Endothelial cell of umbilical vein (primary cell): ENCODE measurements around the gene THSD7B. TPM values are rescaled to one million over a fixed set of nuclear protein-coding genes. Genes with fewer than 3 reads are reported as not detected.

Experiments
- BruUV-seq: library from RNA; stranded (reverse); fragments of 400-500 nt; replicated peaks from 2 replicates; lab custom pipeline; 2021; lab: Mats Ljungman, UMichigan
- CTCF ChIA-PET: fragments of 300-600, 350-600 bp; sonication (Branson Sonifier 250); formaldehyde crosslinking; loops from one replicate; lab custom pipeline; 2021; ENCODE audit warnings: antibody characterized with exemption, inconsistent platforms; lab: Charles Lee
- POLR2A ChIA-PET: fragments of 300-600, 350-600 bp; sonication (Branson Sonifier 250); formaldehyde crosslinking; loops from one replicate; lab custom pipeline; 2021; ENCODE audit warnings: antibody characterized with exemption, inconsistent platforms; lab: Charles Lee
- DNase-seq: peaks from one replicate; pipeline ENCODE4 v3.0.0-alpha.2; 2011; ENCODE audit warnings: low read depth, low spot score
- FAIRE-seq: peaks from 2 replicates; lab custom pipeline; 2011; peaks lifted over from hg19 to GRCh38; lab: Jason Lieb, UNC
- H2AFZ ChIP-seq: 2 replicates; pipeline ENCODE4 v1.6.0; 2012; ENCODE audit warnings: low read depth, low read length, control low read depth, inconsistent platforms
- H3K27ac ChIP-seq: 2 replicates; pipeline ENCODE4 v1.5.1; 2011; ENCODE audit warnings: low read depth, mild to moderate bottlenecking, control low read depth, low read length, moderate library complexity; ENCODE audit not compliant: insufficient read depth
- H3K27me3 ChIP-seq, 2 experiments: 2 replicates each; pipeline versions ENCODE4 v1.6.0 to v1.6.1; 2011; ENCODE audit warnings: low read length in 2 of 2, mixed read lengths in 1 of 2; ENCODE audit not compliant: control insufficient read depth in 2 of 2, insufficient read depth in 2 of 2
- H3K36me3 ChIP-seq, 2 experiments: 2 replicates in 1 of 2; 3 replicates in 1 of 2; pipeline ENCODE4 v1.5.1; 2011; ENCODE audit warnings: low read length in 2 of 2, mild to moderate bottlenecking in 1 of 2, moderate library complexity in 1 of 2; ENCODE audit not compliant: control insufficient read depth in 2 of 2, insufficient read depth in 2 of 2; ENCODE audit errors: extremely low read depth in 1 of 2
- H3K4me1 ChIP-seq: 3 replicates; pipeline ENCODE4 v1.5.1; 2011; ENCODE audit warnings: mild to moderate bottlenecking, low read length; ENCODE audit not compliant: control insufficient read depth, insufficient read depth; ENCODE audit errors: extremely low read depth
- H3K4me2 ChIP-seq: 2 replicates; pipeline ENCODE4 v1.6.1; 2011; ENCODE audit warnings: low read length, control low read depth, mixed read lengths; ENCODE audit not compliant: insufficient read depth
- H3K4me3 ChIP-seq, 3 experiments: fragments of 200-600 bp in 1 of 3; sonication (generic), shearing (Covaris generic) in 1 of 3; replicated peaks in 1 of 3; 2 replicates each; pipeline ENCODE4 v1.5.1; 2011 to 2016; ENCODE audit warnings: control low read depth in 3 of 3, low read length in 3 of 3, mild to moderate bottlenecking in 2 of 3, inconsistent platforms in 1 of 3, low read depth in 1 of 3, moderate library complexity in 1 of 3; ENCODE audit not compliant: insufficient read depth in 1 of 3
- H3K79me2 ChIP-seq: 2 replicates; pipeline ENCODE4 v1.6.0; 2012; ENCODE audit warnings: low read length, inconsistent platforms; ENCODE audit not compliant: control insufficient read depth, insufficient read depth
- H3K9ac ChIP-seq: replicated peaks from 2 replicates; pipeline ENCODE3; 2011; ENCODE audit warnings: low read length, control low read depth; ENCODE audit not compliant: insufficient read depth; ENCODE audit errors: extremely low read depth
- H3K9me1 ChIP-seq: replicated peaks from 3 replicates; pipeline ENCODE4 v1.6.0; 2011; ENCODE audit warnings: mild to moderate bottlenecking, low read length; ENCODE audit not compliant: control insufficient read depth, insufficient read depth; ENCODE audit errors: extremely low read depth
- H3K9me3 ChIP-seq: replicated peaks from 2 replicates; pipeline ENCODE4 v1.5.1; 2012; ENCODE audit warnings: low read length, inconsistent platforms; ENCODE audit not compliant: control insufficient read depth, insufficient read depth
- H4K20me1 ChIP-seq: replicated peaks from 2 replicates; pipeline ENCODE3; 2011; ENCODE audit warnings: mild to moderate bottlenecking, low read length; ENCODE audit not compliant: control insufficient read depth, insufficient read depth; ENCODE audit errors: extremely low read depth
- EZH2 ChIP-seq: IDR thresholded peaks from 2 replicates; pipeline ENCODE4 v1.6.1; 2012; ENCODE audit warnings: borderline replicate concordance, low read depth, mild to moderate bottlenecking, moderate library complexity, low read length, inconsistent platforms; ENCODE audit not compliant: severe bottlenecking
- FOS ChIP-seq: IDR thresholded peaks from 2 replicates; pipeline ENCODE4 v1.6.1; 2011; ENCODE audit warnings: mild to moderate bottlenecking, low read length, moderate library complexity, borderline replicate concordance; ENCODE audit not compliant: insufficient read depth
- GATA2 ChIP-seq: IDR thresholded peaks from 2 replicates; pipeline ENCODE4 v1.7.0; 2011; ENCODE audit warnings: low read depth, mild to moderate bottlenecking, moderate library complexity, mixed read lengths, low read length; ENCODE audit not compliant: insufficient read length, insufficient read depth
- JUN ChIP-seq: IDR thresholded peaks from 2 replicates; pipeline ENCODE4 v1.6.1; 2011; ENCODE audit warnings: borderline replicate concordance, low read depth; ENCODE audit not compliant: insufficient read length, insufficient read depth
- MYC ChIP-seq: IDR thresholded peaks from one replicate; pipeline ENCODE4 v1.6.1; 2011; ENCODE audit warnings: mild to moderate bottlenecking, low read depth, low read length
- POLR2A ChIP-seq: IDR thresholded peaks from 2 replicates; pipeline ENCODE4 v1.6.1; 2012; ENCODE audit warnings: low read depth, mild to moderate bottlenecking, control low read depth, low read length
- POLR2AphosphoS5 ChIP-seq: IDR thresholded peaks from 2 replicates; pipeline ENCODE4 v1.6.1; 2012; ENCODE audit warnings: low read depth, mild to moderate bottlenecking, control low read depth, low read length, moderate library complexity; ENCODE audit not compliant: insufficient read depth
- dilution Hi-C: fragments of 300-500 bp; cut with MboI; formaldehyde crosslinking; loops from one replicate; pipeline ENCODE4 v1.15.0; 2019; ENCODE audit warnings: low sequenced_read_pairs; ENCODE audit not compliant: extremely low pct_ligation_motif_present
- intact Hi-C: fragments of 100-400 bp; cut with micrococcal nuclease; formaldehyde crosslinking; loops from one replicate; pipeline ENCODE4 v1.10.0; 2022
- polyA plus RNA-seq, 4 experiments: library from polyadenylated mRNA; depleted of rRNA in 3 of 4; stranded (reverse) in 3 of 4; unstranded in 1 of 4; fragments of >200 nt; gene quantifications; 2 replicates each; pipeline versions ENCODE4 v1.2.1 to v1.2.3, GENCODE V29; 2011 to 2012; ENCODE audit warnings: missing spikeins in 1 of 4
- total RNA-seq: library from RNA; stranded (reverse); gene quantifications from 2 replicates; pipeline ENCODE4 v1.2.3, GENCODE V29; 2021
- TF ChIP-seq, protein P1 (sequence below), 2 donors: IDR thresholded peaks; 1 replicate in 1 of 2; 2 replicates in 1 of 2; pipeline ENCODE4 v1.5.1; 2011; ENCODE audit warnings: low read length in 2 of 2, mild to moderate bottlenecking in 2 of 2, moderate library complexity in 2 of 2, control low read depth in 1 of 2, inconsistent platforms in 1 of 2, low read depth in 1 of 2; ENCODE audit not compliant: insufficient read depth in 1 of 2; ENCODE audit errors: extremely low read depth in 1 of 2
- TF ChIP-seq, protein P2 (sequence below): IDR thresholded peaks from 2 replicates; pipeline ENCODE4 v1.6.1; 2011; ENCODE audit not compliant: insufficient read depth, insufficient read length

THSD7B gene
- total and polyA plus RNA-seq, 2 donors (not counting 3 experiments of a cell fraction or from before 2014, with no cell fraction given), result 0.04 TPM; not detected in 1

- H3K79me2 ChIP-seq, result no peaks in the 10 kb centered on the region
- FAIRE-seq (no peak), DNase-seq (no peak)
- BruUV-seq, result no TSS peak
- no peaks in the 10 kb centered on the region for H3K36me3 ChIP-seq
- peaks cover 5% of the 10 kb centered on the region for H3K9me3 ChIP-seq
- H3K4me1 ChIP-seq, result no peaks in the 10 kb centered on the region
- no peak overlapping the region for H3K4me2 ChIP-seq
- intact Hi-C loops, result no loop called here
- ChIA-PET POLR2A (no interaction called here), CTCF (no interaction called here)
- H2AFZ ChIP-seq, result no peak overlapping the region
- TF ChIP-seq EZH2 (no peak), JUN (no peak), FOS (no peak), GATA2 (no peak), MYC (no peak), POLR2A (no peak), POLR2AphosphoS5 (no peak)
- TF ChIP-seq, protein P1, sequence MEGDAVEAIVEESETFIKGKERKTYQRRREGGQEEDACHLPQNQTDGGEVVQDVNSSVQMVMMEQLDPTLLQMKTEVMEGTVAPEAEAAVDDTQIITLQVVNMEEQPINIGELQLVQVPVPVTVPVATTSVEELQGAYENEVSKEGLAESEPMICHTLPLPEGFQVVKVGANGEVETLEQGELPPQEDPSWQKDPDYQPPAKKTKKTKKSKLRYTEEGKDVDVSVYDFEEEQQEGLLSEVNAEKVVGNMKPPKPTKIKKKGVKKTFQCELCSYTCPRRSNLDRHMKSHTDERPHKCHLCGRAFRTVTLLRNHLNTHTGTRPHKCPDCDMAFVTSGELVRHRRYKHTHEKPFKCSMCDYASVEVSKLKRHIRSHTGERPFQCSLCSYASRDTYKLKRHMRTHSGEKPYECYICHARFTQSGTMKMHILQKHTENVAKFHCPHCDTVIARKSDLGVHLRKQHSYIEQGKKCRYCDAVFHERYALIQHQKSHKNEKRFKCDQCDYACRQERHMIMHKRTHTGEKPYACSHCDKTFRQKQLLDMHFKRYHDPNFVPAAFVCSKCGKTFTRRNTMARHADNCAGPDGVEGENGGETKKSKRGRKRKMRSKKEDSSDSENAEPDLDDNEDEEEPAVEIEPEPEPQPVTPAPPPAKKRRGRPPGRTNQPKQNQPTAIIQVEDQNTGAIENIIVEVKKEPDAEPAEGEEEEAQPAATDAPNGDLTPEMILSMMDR (IDR thresholded peaks at IDR 0.05; ENCODE audit: extremely low read depth in 1 of 2, insufficient read depth in 1 of 2, low read depth in 1 of 2, low read length in 2 of 2), result no peak
- TF ChIP-seq, protein P2, sequence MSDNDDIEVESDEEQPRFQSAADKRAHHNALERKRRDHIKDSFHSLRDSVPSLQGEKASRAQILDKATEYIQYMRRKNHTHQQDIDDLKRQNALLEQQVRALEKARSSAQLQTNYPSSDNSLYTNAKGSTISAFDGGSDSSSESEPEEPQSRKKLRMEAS, result no peak
- dilution Hi-C loops, result no loop called here
- no peak overlapping the region for H3K4me3 ChIP-seq
- no peaks in the 10 kb centered on the region for H3K27me3 ChIP-seq
- H3K9ac ChIP-seq, result no peak overlapping the region
- no peak overlapping the region for H3K27ac ChIP-seq
- no peaks in the 10 kb centered on the region for H4K20me1 ChIP-seq
- H3K9me1 ChIP-seq, result no peaks in the 10 kb centered on the region
Measured at GRCh38 chr2:136809998-136810397, 44.7 kb downstream of the THSD7B start.
